HepG2 (cell line): ENCODE measurements around the gene CST3. TPM values are rescaled to one million over a fixed set of nuclear protein-coding genes. Genes with fewer than 3 reads are reported as not detected.
A peak's percentile ranks its signal among the peaks of the same experiment; 100 is the strongest.

Experiments used
- ARID2 ChIP-seq: sonication (generic); formaldehyde crosslinking; IDR thresholded peaks from 2 replicates; pipeline ENCODE4 v1.8.1; 2022; ENCODE audit warnings: mild to moderate bottlenecking, missing genetic modification reagents, borderline replicate concordance
- ATF7 ChIP-seq, 2 experiments: fragments of 450-650 bp in 1 of 2; sonication (generic) in 1 of 2; formaldehyde crosslinking in 1 of 2; IDR thresholded peaks; 2 replicates each; pipeline versions ENCODE4 v1.4.0 to v1.6.1; 2016 to 2020; ENCODE audit warnings: antibody characterized with exemption in 1 of 2, mild to moderate bottlenecking in 1 of 2, missing genetic modification reagents in 1 of 2
- E2F2 ChIP-seq: sonication (generic); formaldehyde crosslinking; IDR thresholded peaks from 2 replicates; pipeline ENCODE4 v1.4.0; 2020; ENCODE audit warnings: missing genetic modification reagents, borderline replicate concordance
- HMG20A ChIP-seq: IDR thresholded peaks from 2 replicates; pipeline ENCODE4 v1.6.1; 2016; ENCODE audit warnings: borderline replicate concordance
- MAX ChIP-seq: IDR thresholded peaks from 2 replicates; pipeline ENCODE4 v1.6.1; 2012; ENCODE audit warnings: inconsistent platforms
- MTF2 ChIP-seq: sonication (generic); formaldehyde crosslinking; IDR thresholded peaks from 2 replicates; pipeline ENCODE4 v1.5.0; 2020; ENCODE audit warnings: missing genetic modification reagents, borderline replicate concordance
- NFKBIZ ChIP-seq: IDR thresholded peaks from 2 replicates; pipeline ENCODE4 v1.6.1; 2018; ENCODE audit warnings: missing genetic modification reagents, missing compliant biosample characterization
- PRMT3 ChIP-seq: sonication (generic); formaldehyde crosslinking; IDR thresholded peaks from 2 replicates; pipeline ENCODE4 v1.8.1; 2022; ENCODE audit warnings: low read depth, mild to moderate bottlenecking, moderate library complexity, missing genetic modification reagents, borderline replicate concordance
- SMARCC2 ChIP-seq: fragments of 450-650 bp; IDR thresholded peaks from 2 replicates; pipeline ENCODE4 v1.6.1; 2017; ENCODE audit warnings: antibody characterized with exemption, mild to moderate bottlenecking
- SOX13 ChIP-seq, 3 experiments: fragments of 450-650 bp in 1 of 3; sonication (generic) in 1 of 3; formaldehyde crosslinking in 1 of 3; IDR thresholded peaks in 2 of 3; conservative IDR thresholded peaks in 1 of 3; 2 replicates each; pipeline versions ENCODE4 v1.5.0 to v1.6.1; 2016 to 2020; ENCODE audit warnings: antibody characterized with exemption in 1 of 3, mild to moderate bottlenecking in 1 of 3, missing compliant biosample characterization in 1 of 3, missing genetic modification reagents in 1 of 3, moderate library complexity in 1 of 3
- WIZ ChIP-seq: sonication (generic); formaldehyde crosslinking; IDR thresholded peaks from 2 replicates; pipeline ENCODE4 v1.5.1; 2020; ENCODE audit warnings: mild to moderate bottlenecking, missing genetic modification reagents
- YY1 ChIP-seq: IDR thresholded peaks from 2 replicates; pipeline ENCODE4 v1.6.1; 2011; ENCODE audit warnings: low read length, low read depth, moderate library complexity, mild to moderate bottlenecking; ENCODE audit not compliant: insufficient read depth, insufficient replicate concordance
- ZBTB40 ChIP-seq, 2 experiments: fragments of 450-650 bp in 1 of 2; sonication (generic) in 1 of 2; formaldehyde crosslinking in 1 of 2; IDR thresholded peaks; 2 replicates each; pipeline versions ENCODE4 v1.6.1 to v1.8.0; 2016 to 2022; ENCODE audit warnings: antibody characterized with exemption in 1 of 2, mild to moderate bottlenecking in 1 of 2, missing genetic modification reagents in 1 of 2
- ZNF614 ChIP-seq: IDR thresholded peaks from 2 replicates; pipeline ENCODE4 v1.6.1; 2018; ENCODE audit warnings: missing biosample characterization, missing genetic modification reagents, inconsistent platforms, borderline replicate concordance
- ZNF720 ChIP-seq: sonication (generic); formaldehyde crosslinking; IDR thresholded peaks from 2 replicates; pipeline ENCODE4 v1.4.0; 2020; ENCODE audit warnings: missing genetic modification reagents
- ZNF768 ChIP-seq: sonication (generic); formaldehyde crosslinking; IDR thresholded peaks from 2 replicates; pipeline ENCODE4 v1.4.0; 2020; ENCODE audit warnings: missing genetic modification reagents
- ZNF777 ChIP-seq: sonication (generic); formaldehyde crosslinking; IDR thresholded peaks from 2 replicates; pipeline ENCODE4 v1.4.0; 2020; ENCODE audit warnings: missing genetic modification reagents
- polyA plus RNA-seq, 8 experiments: library from polyadenylated mRNA; depleted of rRNA in 3 of 8; stranded (reverse) in 7 of 8; unstranded in 1 of 8; fragments of >200 nt; fragmentation: Illumina TruSeq in 4 of 8; extraction: Trizol in 4 of 8; gene quantifications; 2 replicates each; pipeline versions ENCODE4 v1.2.1 to v1.2.3, GENCODE V29; 2011 to 2016; ENCODE audit warnings: low read depth in 4 of 8, missing spikeins in 1 of 8, mixed read lengths in 1 of 8; ENCODE audit not compliant: insufficient read depth in 1 of 8
- total RNA-seq, 5 experiments: library from RNA; depleted of rRNA; stranded (reverse); fragments of >200 nt; fragmentation: Illumina TruSeq; extraction: Trizol; gene quantifications; 2 replicates each; pipeline ENCODE4 v1.2.3, GENCODE V29; 2016; ENCODE audit warnings: low read depth in 1 of 5

Gene CST3
- total and polyA plus RNA-seq, 2 of the 13 experiments (the other 11 are each of a cell fraction or from before 2014, with no cell fraction given): 690 to 1,005 TPM

GRCh38 chr20:23629017-23629541, 8.7 kb downstream of the CST3 start (continued):
- TF ChIP-seq ZNF614 (CRISPR knock-in tag): peak; percentile 90
- TF ChIP-seq NFKBIZ (CRISPR knock-in tag): peak; percentile 94
- TF ChIP-seq WIZ (CRISPR knock-in tag): no peak; the same call in 1 of the 2 replicates
- no peak for TF ChIP-seq SMARCC2
- TF ChIP-seq ARID2 (CRISPR knock-in tag): no peak
- no peak for TF ChIP-seq E2F2 (CRISPR knock-in tag)
- peak; percentile 12; the same call in 1 of the 2 replicates for TF ChIP-seq ATF7 (IDR thresholded peaks at IDR 0.05)
- peak; percentile 73 for TF ChIP-seq ATF7 (CRISPR knock-in tag; IDR thresholded peaks at IDR 0.05)
- no peak for TF ChIP-seq ZNF768
- no peak for TF ChIP-seq ZNF777 (CRISPR knock-in tag)
- peak; percentile 97 for TF ChIP-seq SOX13 (IDR thresholded peaks at IDR 0.05)
- peak in 1 of 2 experiments; percentile 99; a peak in 2 of 4 replicates for TF ChIP-seq SOX13 (CRISPR knock-in tag; conservative IDR thresholded peaks at IDR 0.05 in 1 of 2, IDR thresholded peaks at IDR 0.05 in 1 of 2)
- no peak for TF ChIP-seq ZBTB40 (IDR thresholded peaks at IDR 0.05)
- TF ChIP-seq ZBTB40 (CRISPR knock-in tag; IDR thresholded peaks at IDR 0.05): peak; percentile 75
- TF ChIP-seq MAX: peak; percentile 94
- peak; percentile 31 for TF ChIP-seq YY1
- no peak for TF ChIP-seq MTF2 (CRISPR knock-in tag)
- peak; percentile 91 for TF ChIP-seq HMG20A (CRISPR knock-in tag)
- 0 out of 2 replicates have a peak, but pooled peaks have one; percentile 60 for TF ChIP-seq ZNF720
- TF ChIP-seq PRMT3 (CRISPR knock-in tag): 0 out of 2 replicates have a peak, but pooled peaks have one; percentile 77
